SHP77 (cell line): ENCODE results near the gene PLD3.
"Not testable (repeated sequence)": the region's sequence is repeated elsewhere in the genome, so short reads cannot be mapped to it uniquely, and the experiment has no call there.

Experiments used
- DNase-seq, 2 experiments: peaks; one replicate each; lab custom pipeline; 2025; lab: John Stamatoyannopoulos, UW

PLD3 gene

DNA sequence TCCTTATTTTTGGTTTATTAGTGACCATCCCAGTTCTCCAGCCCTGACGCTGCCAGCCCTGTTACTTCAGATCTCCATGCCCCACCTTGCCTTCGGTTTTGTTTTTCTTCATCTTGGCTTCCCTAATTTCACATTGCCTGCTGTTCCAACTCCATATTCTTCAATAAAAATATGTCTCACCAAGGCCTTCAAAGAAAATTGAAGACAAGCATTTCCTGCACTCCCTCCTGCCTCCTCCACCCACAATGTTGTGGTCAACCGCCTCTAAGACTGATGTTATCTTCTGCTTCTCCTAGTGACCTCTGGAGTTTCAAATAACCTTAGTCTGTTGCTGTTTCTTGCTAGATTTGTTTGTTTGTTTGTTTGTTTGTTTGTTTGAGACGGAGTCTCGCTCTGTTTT is 14.6 kb downstream of the PLD3 start:
- DNase-seq, result no peak

DNA sequence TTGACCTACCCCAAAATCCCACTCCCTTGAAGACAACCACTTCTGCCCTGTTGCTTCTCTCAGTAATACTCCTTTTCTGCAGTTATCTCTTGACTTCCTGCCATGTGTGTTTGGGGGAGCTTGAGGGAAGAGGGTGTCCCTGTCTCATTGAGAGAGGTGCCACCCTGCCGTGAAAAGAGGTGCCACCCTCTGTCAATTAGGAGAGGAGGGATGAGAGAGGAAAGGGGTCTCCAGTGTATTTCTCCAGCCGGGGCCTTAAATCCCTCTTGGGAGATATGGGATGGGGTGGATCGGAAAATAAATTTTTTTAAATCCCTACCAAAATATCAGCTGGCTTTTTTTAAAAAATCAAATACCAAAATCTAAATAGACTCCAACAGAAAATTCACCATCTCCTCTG is 16.5 kb downstream of the PLD3 start:
- DNase-seq, result no peak

DNA sequence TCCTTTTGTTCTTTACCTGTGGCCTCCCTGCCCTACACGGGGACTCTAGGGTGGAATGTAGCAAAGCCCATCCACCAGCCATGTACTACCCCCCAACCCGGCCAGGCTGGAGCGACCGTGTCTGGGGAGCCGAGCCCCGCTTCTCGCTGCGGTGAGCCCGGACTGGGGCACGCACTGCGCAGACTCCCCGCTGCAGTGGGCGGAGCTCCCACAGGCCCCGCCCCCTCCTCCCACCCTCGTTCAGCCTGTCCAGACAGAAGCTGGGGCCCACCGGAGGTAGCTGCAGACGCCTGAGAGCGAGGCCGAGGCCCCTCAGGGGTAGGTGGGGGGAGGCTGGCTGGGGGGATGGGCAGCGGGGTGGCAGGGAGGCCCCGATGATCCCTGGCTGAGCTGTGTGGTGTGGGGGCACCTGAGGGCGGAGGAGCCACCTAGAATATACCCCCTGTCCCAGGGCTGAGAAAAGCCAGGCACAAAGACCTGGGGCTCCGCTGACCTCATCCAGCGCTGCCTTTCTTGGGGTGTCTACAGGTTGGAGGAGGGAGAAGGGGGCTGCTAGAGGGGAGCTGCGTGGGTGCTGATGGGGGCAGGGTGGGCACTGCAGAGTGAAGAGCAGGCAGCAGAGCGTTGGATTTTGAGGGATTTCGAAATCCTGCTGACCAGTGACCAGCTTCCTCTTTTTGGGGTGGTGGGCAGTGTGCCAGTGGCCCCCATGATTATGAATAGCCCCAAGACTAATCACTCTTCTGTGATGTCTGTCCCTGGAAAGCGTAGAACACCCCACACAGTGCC is 17.3 kb downstream of the PLD3 start:
- peak; percentile 12 to 32 for DNase-seq

DNA sequence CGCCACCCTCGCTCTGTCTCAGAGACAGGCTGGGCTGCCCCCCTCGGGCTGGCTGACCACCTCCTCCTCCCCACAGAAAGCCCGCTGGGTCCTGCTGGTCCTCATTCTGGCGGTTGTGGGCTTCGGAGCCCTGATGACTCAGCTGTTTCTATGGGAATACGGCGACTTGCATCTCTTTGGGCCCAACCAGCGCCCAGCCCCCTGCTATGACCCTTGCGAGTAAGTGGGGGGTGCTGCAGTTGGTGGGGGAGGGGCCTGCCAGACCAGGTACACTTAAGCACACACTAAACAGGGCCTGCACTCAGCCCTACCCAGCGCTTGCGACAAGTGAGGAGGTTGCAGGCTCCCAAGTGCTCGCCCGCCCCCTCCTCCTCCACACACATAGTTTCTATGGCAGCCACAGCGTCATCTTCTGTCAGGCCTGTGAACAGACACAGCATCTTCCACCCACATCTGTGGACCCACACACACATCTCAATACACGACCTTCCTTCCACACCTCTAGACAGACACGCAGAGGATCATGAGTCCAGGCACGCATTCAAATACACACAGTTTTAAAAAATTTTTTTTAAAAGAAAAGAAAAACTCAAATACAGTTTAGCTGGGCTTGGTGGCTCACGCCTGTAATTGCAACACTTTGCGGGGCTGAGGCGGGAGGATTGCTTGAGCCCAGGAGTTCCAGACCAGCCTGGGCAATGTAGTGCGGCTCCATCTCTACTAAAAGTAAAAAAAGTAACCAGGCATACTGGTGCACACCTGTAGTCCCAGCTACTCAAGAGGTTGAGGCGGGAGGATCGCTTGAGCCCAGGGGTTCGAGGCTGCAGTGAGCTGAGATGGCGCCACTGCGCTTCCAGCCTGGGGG is 18.4 kb downstream of the PLD3 start:
- no peak for DNase-seq

DNA sequence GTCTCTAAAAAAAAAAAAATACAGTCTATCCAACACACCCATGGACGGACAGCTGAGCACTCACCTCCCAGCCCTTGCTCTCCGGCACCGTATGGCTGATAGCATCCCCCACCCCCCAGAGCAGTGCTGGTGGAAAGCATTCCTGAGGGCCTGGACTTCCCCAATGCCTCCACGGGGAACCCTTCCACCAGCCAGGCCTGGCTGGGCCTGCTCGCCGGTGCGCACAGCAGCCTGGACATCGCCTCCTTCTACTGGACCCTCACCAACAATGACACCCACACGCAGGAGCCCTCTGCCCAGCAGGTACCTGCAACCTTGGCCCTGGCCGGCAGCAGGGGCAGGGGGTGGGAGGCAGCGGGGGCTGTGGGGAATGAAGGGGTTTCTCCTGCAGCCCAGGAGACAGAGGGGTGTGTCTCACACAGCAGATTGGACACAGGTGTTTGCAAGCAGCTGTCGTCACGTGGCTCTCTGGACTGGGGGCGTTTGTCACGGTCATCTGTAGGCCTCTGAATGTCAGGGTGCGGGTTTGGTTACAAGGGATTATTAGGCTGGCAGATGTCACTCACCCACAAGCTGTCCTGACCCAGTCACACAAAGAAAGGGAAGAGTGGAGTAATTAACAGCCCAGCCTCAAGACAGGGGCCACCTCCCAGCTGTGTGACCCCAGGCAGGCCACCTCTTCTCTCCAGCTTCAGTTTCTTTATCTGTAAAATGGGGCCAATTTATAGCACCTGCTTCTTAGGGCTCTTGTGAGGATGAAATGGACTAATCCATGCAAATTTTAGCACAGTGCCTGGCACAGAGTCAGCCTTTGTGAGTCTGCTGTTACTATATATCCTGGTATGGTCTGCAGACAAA is 19.3 kb downstream of the PLD3 start:
- no peak for DNase-seq

DNA sequence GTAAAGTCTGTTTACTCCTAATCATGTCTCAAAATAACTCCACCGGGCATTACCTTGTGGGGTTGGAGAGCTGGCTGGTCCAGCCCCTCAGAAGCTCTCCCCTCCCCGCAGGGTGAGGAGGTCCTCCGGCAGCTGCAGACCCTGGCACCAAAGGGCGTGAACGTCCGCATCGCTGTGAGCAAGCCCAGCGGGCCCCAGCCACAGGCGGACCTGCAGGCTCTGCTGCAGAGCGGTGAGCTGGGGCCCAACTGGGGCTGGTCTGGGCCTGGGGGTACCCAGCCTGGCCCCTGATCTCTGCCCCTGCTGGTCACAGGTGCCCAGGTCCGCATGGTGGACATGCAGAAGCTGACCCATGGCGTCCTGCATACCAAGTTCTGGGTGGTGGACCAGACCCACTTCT is 21.3 kb downstream of the PLD3 start:
- DNase-seq, result no peak

DNA sequence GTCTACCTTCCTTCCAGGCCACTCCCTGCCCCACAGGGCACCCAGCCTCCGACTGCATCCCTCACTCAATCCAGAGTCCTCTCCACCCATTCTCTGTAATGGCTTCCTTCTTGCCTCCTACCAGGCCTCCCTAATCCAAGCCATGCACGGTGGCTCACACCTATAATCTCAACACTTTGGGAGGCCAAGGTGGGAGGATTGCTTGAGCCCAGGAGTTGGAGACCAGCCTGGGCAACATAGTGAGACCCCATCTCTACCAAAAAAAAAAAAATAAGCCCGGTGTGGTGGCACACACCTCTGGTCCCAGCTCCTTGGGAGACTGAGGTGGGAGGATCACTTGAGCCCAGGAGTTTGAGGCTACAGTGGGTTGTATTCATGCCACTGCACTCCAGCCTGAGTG is 21.8 kb downstream of the PLD3 start:
- DNase-seq, result not testable (repeated sequence)

DNA sequence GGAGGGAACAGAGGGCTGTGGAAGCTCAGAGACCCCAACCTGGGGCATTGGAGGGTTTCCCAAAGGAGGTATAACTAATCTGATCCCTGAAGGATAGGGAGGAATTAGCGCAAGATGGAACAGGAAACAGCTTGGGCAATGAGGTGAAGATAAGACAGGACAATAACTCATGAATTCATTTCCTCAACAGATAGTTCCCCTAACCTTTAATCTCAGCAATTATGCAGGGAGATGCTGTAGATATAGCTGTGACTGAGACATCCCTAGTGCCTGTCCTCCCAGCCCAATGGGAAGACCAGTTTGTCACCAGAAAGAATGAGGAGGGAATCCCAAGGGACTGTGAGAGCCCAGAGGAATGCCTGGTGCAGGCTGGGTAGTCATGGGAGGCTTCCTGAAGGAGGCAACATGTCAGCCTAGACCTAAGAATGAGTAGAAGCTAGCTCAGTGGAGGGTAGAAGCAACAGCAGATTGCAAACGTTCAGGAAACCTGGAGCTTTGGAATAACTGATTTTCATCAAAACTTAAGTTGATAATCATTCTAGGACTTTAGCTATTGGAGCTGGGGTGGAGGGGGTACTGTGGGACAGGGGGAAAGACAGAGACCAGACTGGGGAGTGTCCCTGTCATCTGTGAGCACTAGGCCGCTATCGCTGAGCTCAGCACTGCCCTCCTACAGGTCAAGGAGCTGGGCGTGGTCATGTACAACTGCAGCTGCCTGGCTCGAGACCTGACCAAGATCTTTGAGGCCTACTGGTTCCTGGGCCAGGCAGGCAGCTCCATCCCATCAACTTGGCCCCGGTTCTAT is 22.7 kb downstream of the PLD3 start:
- DNase-seq, result no peak

DNA sequence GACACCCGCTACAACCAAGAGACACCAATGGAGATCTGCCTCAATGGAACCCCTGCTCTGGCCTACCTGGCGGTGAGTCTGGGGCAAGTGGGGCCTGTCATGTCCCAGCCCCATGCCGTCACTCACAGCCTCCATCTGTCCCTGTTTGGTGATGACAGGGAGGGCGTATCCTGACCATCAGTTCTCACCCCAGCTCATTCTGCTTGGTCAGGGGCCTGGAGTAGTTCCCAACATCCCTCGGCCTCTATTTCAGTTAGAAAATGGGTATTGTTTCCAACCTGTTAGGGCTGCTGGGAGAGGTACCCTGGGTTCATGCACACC is 23.3 kb downstream of the PLD3 start:
- DNase-seq, result no peak

DNA sequence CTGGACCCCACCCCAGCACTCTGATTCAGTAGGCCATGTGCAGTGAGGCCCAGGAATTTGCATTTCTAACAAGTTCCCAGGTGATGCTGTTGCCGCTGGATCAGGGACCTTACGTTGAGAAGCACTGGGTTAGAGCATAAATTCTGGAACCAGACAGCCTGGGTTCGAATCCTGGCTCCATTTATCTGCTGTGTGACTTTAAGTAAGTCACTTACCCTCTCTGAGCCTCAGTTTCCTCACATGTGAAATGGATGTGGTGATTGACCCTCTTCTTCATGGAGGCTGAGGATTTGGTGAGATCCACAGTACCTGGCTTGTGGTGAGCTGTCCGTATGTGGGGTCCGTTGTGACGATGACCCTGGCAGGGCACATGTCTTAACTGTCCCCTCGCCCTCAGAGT is 25.6 kb downstream of the PLD3 start:
- DNase-seq, result no peak

DNA sequence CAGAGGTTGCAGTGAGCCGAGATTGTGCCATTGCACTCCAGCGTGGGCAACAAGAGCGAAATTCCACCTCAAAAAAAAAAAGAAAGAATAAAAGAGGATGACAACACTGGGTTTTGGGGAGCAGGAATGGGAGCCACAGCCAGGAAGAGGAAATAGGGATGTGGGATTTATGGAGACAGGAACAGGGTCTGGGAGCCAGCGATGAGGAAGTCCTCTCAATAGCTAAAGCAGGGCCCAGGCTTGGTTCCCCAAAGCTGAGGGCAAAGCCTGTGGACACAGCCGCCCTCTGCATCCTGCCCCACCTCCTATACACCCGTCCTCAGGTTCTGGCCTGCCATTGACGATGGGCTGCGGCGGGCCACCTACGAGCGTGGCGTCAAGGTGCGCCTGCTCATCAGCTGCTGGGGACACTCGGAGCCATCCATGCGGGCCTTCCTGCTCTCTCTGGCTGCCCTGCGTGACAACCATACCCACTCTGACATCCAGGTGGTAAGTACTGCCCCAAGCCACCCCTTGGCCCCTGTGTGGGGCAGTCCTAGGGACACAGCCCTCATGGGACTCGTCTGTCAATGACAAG is 27.9 kb downstream of the PLD3 start:
- DNase-seq, result no peak

DNA sequence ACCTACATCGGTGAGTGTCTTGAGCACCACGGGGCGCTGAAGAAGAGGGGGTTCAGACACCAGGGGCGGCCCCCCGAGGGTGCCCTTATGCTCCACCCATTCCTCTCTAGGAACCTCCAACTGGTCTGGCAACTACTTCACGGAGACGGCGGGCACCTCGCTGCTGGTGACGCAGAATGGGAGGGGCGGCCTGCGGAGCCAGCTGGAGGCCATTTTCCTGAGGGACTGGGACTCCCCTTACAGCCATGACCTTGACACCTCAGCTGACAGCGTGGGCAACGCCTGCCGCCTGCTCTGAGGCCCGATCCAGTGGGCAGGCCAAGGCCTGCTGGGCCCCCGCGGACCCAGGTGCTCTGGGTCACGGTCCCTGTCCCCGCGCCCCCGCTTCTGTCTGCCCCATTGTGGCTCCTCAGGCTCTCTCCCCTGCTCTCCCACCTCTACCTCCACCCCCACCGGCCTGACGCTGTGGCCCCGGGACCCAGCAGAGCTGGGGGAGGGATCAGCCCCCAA is 29.4 kb downstream of the PLD3 start:
- DNase-seq, result no peak

DNA sequence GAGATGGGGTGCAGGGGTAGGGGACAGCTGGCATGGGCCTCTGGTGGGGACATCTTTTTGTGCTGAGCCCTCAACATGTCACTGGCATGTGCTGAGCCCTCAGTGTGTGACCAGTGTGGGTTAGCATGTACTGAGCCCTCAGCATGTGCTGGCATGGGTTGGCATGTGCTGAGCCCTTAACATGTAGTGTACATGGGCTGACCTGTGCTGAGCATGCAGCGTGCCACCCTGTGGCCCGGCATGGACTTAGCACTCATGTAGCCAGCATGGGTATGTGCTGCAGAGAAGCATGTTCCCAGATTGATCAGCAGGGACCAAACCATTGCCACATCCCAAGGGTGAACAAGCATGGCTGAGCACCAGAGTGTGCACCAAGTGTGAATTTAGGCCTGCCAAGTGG is 30.0 kb downstream of the PLD3 start:
- DNase-seq, result no peak

DNA sequence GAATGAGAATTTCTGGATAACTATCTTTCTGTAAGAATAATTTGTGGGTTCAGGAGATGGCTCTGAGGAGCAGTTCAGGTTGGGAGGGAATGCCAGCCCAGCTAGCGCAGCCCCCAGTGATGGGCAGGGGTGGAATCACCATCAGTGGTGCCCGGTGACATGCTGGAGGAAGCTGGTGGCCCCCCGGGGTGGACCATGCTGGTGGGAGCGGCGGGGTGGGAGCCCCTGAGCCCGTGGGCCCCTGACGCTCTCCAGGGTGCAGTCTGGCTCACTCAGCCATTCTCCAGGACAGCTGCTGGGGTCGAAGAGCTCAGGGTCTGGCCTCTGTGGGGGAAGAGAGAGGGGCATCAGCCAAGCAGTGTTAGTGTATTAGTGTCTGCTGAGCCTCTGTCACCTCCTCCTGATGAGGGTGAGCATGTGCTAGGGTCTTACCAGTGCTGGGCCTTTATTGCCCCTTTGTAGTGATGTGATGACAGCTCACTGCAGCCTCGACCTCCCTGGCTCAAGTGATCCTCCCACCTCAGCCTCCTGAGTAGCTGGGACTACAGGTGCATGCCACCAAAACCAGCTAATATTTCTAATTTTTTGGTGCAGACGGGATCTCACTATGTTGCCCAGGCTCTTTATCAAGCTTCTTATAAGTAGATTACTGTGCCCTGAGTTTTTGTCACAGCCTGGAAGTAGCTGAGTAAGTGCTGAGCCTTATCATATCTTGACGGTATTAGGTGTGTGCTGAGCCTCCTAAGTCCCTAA is 31.1 kb downstream of the PLD3 start:
- DNase-seq, result no peak

DNA sequence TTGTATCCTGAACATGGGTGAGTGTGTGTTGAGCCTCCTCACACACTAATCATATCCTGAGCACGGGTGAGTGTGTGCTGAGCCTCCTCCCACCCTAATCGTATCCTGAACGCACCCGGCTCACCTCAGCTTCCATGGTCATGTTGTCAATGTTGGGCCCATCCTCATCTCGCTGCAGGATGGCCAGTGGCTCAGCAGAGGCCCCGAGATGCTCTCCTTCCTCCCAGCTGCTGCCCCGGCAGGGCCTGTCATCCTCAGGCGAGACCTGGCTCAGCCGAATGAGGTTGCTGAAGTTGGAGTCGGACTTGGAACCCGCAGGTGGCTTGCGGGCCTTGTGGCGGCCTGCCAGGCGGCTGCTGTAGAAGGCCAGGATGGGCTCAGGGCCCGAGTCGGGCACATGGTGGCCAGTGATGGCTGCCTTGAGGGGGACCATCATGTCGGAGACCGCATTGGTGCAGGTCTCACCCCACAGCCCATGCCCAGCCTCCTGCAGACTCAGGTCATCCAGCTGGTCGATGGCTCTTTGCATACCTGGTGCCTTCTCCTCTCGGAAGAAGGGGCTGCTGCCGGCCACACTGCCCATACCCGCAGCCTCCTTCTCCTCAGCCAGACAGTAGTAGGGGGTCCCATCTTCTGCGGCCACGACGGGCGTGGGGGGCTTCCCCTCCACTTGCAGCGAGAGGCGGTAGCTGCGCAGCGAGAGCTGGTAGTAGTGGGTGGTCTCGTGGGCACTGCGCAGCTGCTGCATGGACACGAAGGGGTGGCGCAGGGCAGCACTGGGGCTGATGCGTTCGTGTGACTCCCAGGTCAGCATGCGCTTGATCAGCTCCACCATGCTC is 31.9 kb downstream of the PLD3 start:
- no peak for DNase-seq

DNA sequence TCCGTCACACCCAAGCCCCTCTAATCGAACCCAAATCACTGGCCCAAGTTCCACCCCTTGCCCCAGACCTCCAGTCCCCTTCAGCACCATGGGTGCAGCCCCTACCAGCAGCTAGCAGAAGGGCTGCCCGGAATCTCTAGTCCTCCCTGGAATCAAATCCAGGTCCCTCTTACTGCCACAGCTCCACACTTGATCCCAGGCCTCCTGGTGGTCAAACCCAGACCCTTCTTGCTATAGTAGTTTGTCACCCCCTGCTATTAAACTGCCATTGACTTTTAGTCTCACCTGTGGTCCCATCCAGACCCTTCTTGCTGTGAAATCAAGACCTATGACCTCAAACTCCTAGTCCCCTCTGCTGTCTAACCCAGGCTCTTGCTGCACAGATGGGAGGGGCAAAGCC is 32.8 kb downstream of the PLD3 start:
- no peak for DNase-seq

DNA sequence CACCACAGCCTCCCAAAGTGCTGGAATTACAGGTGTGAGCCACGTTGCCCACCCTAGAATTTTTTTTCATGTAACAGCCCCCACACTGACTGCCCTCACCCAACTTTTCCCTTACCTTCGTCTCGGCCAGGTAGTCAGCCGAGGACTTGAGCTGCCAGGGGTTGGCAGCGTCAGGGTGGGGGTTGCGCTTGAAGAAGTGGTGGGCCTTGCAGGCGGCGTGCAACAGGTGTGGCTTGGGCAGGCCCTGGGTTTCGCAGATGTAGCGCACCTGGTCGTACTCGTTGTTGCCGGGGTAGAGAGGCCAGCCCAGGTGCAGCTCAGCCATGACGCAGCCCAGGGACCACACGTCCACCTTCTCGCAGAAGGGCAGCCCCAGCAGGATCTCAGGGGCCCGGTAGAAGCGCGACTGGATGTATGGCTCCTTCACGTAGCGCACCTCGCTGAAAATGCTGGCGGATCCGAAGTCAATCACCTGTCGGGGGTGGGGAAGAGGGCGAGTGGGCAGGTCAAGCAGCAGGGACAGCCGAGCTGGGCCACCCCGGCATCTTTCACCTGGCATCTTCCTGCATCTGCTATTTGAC is 35.3 kb downstream of the PLD3 start:
- no peak for DNase-seq

DNA sequence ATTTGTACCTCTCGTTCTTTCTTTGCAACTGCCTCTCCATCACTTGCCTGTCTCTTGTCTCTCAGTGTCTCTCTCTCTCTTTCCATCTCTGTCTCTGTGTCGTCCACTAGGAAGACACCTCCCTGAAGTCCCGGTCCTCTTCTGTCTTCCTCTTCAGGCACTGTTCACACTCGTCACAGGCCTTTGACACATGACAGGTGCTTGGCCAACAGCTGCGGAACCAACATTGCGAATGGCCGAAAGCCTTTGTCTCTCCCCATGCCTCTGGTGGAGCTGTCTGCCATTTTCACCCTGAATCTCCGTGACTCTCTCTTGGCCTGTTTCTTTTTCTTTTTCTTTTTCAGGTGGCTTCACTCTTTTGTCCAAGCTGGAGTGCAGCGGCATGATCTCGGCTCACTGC is 38.7 kb downstream of the PLD3 start:
- no peak for DNase-seq

DNA sequence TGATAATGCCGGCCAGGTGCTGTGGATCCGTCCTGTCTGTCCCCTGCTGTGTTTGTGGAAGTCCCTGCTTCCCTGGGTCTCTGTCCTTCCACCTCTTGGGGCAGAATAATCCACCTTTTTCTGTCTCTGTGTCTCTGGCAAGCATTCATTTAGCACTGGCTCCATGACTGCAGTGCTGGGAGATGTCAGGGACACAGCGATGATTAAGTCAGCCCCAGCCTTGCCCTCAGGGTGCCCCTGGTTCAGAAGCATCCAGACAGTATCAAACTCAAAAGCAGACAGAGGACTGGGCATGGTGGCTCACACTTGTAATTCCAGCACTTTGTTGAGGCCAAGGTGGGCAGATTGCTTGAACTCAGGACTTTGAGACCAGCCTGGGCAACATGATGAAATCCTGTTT is 40.0 kb downstream of the PLD3 start:
- DNase-seq, result no peak
